PC-3 (cell line): ENCODE results near the gene FUT8. TPM values are rescaled to one million over a fixed set of nuclear protein-coding genes. Genes with fewer than 3 reads are reported as not detected.

Source experiments
- ATAC-seq: fragments of 200-7000 bp; cut with Tn5 transposase; 2 replicates; pipeline ENCODE4 v1.9.1; 2020; ENCODE audit warnings: mild to moderate bottlenecking, moderate library complexity
- BruUV-seq: library from RNA; stranded (reverse); fragments of 400-500 nt; replicated peaks from 2 replicates; lab custom pipeline; 2021; lab: Mats Ljungman, UMichigan
- CTCF ChIA-PET: fragments of 300-600 bp; sonication (Branson Sonifier 250); formaldehyde crosslinking; loops from one replicate; lab custom pipeline; 2022; ENCODE audit warnings: antibody characterized with exemption; lab: Charles Lee
- POLR2A ChIA-PET: fragments of 300-600 bp; sonication (Branson Sonifier 250); formaldehyde crosslinking; loops from one replicate; lab custom pipeline; 2022; ENCODE audit warnings: antibody characterized with exemption; ENCODE audit not compliant: unreplicated experiment; lab: Charles Lee
- DNase-seq: peaks from one replicate; pipeline ENCODE4 v3.0.0-alpha.2; 2015
- H2AFZ ChIP-seq: fragments of 300-600 bp; sonication (generic); 2 replicates; pipeline ENCODE4 v1.6.0; 2016; ENCODE audit warnings: antibody characterized with exemption, low read length
- H3F3A ChIP-seq: fragments of 300-600 bp; sonication (generic); one replicate; pipeline ENCODE4 v1.6.0; 2017; ENCODE audit warnings: antibody characterized with exemption, low read length, control low read depth, mild to moderate bottlenecking; ENCODE audit not compliant: unreplicated experiment
- H3K27ac ChIP-seq: fragments of 300-600 bp; sonication (generic); 2 replicates; pipeline ENCODE4 v1.5.1; 2016; ENCODE audit warnings: mild to moderate bottlenecking, low read length
- H3K27me3 ChIP-seq: fragments of 300-600 bp; sonication (generic); 2 replicates; pipeline ENCODE4 v1.6.1; 2016; ENCODE audit warnings: low read length, mixed read lengths
- H3K36me3 ChIP-seq: fragments of 300-600 bp; sonication (generic); 2 replicates; pipeline ENCODE4 v1.6.1; 2016; ENCODE audit warnings: low read depth, mixed run types, low read length, mixed read lengths
- H3K4me1 ChIP-seq: fragments of 300-600 bp; sonication (generic); 2 replicates; pipeline ENCODE4 v1.5.1; 2016; ENCODE audit warnings: low read length; ENCODE audit not compliant: insufficient read depth
- H3K4me2 ChIP-seq: fragments of 300-600 bp; sonication (generic); 2 replicates; pipeline ENCODE4 v1.6.0; 2016; ENCODE audit warnings: low read length
- H3K4me3 ChIP-seq: fragments of 300-600 bp; sonication (generic); 2 replicates; pipeline ENCODE4 v1.5.1; 2016; ENCODE audit warnings: mild to moderate bottlenecking, low read length, mixed read lengths
- H3K79me2 ChIP-seq: fragments of 300-600 bp; sonication (generic); 2 replicates; pipeline ENCODE4 v1.6.1; 2017; ENCODE audit warnings: low read length, mixed read lengths
- H3K9ac ChIP-seq: fragments of 300-600 bp; sonication (generic); 2 replicates; pipeline ENCODE4 v1.6.0; 2016; ENCODE audit warnings: mild to moderate bottlenecking, low read length
- H3K9me2 ChIP-seq: fragments of 300-600 bp; sonication (generic); replicated peaks from 2 replicates; pipeline ENCODE4 v1.6.1; 2016; ENCODE audit warnings: mixed run types, low read length, mixed read lengths
- H3K9me3 ChIP-seq: fragments of 300-600 bp; sonication (generic); 2 replicates; pipeline ENCODE4 v1.6.1; 2016; ENCODE audit warnings: low read length, mixed read lengths
- H4K20me1 ChIP-seq: fragments of 300-600 bp; sonication (generic); 2 replicates; pipeline ENCODE4 v1.6.1; 2016; ENCODE audit warnings: low read length, mixed read lengths
- EZH2 ChIP-seq: fragments of 300-600 bp; sonication (generic); IDR thresholded peaks from one replicate; pipeline ENCODE4 v1.6.1; 2017; ENCODE audit warnings: antibody characterized with exemption, mild to moderate bottlenecking, low read length; ENCODE audit not compliant: unreplicated experiment
- EZH2phosphoT487 ChIP-seq: fragments of 300-600 bp; sonication (generic); IDR thresholded peaks from 2 replicates; pipeline ENCODE4 v1.6.1; 2018; ENCODE audit warnings: mild to moderate bottlenecking, antibody characterized with exemption, low read length, borderline replicate concordance
- intact Hi-C: fragments of 100-400 bp; cut with micrococcal nuclease; formaldehyde crosslinking; loops from 2 replicates; pipeline ENCODE4 v1.9.0; 2023
- total RNA-seq: library from RNA; depleted of rRNA; stranded (reverse); fragments of >200 nt; gene quantifications from 2 replicates; pipeline ENCODE4 v1.2.3, GENCODE V29; 2014
- TF ChIP-seq, protein P1 (sequence below): fragments of 300-600 bp; sonication (generic); conservative IDR thresholded peaks from 2 replicates; pipeline ENCODE4 v1.5.1; 2017; ENCODE audit warnings: antibody characterized with exemption, low read depth, mild to moderate bottlenecking, low read length

FUT8 gene
- total RNA-seq, 1 experiment from 2014 or later: 132 TPM

DNA sequence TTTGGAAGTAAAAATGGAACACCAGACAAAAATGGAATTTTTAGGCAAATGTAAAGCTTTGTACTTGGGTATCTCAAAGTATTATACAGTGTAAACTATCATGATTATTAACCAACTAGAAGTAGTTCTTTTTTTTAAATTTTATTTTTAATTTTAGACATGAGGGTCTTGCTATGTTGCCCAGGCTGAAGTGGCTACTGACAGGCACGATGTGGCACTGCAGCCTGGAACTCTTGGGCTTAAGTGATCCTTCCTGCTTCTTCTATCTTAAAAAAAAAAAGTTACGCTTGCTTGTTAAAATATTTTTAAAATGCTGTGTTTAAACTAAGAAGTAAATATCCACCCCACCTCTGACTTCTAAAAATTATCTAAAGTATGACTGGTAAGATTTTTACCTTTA is 1.9 kb upstream of the FUT8 start:
- Histone ChIP-seq H4K20me1 (peaks cover 1% of the 10 kb centered on the region; the same call in 1 of the 2 replicates), H3K4me2 (peak overlapping the region; percentile 97), H3K4me3 (peak overlapping the region; percentile 86), H3K9me2 (no peaks in the 10 kb centered on the region), H2AFZ (no peak overlapping the region), H3K9me3 (no peaks in the 10 kb centered on the region), H3K27ac (no peak overlapping the region), H3K27me3 (no peaks in the 10 kb centered on the region), H3F3A (no peaks in the 10 kb centered on the region), H3K4me1 (peaks cover 14% of the 10 kb centered on the region), H3K9ac (peak overlapping the region; percentile 95; the same call in 1 of the 2 replicates), H3K36me3 (no peaks in the 10 kb centered on the region), H3K79me2 (peaks cover 49% of the 10 kb centered on the region)
- CTCF ChIA-PET: interaction anchor here (1.4 to 3.2 kb wide), 4 partner anchors 107 to 427 kb away, joined by 6 to 11 read pairs (median 8); no protein-coding TSS in a partner anchor
- ATAC-seq: no peak
- DNase-seq: no peak
- POLR2A ChIA-PET: interaction anchor here (0.7 to 1.1 kb wide), 3 partner anchors 28 to 278 kb away, joined by 3 to 5 read pairs (median 5); no protein-coding TSS in a partner anchor
- intact Hi-C loops: loop anchor here (1.0 to 10.0 kb wide), 4 partner anchors 54 to 324 kb away; no protein-coding TSS in a partner anchor
- no TSS peak for BruUV-seq
- TF ChIP-seq EZH2: no peak

DNA sequence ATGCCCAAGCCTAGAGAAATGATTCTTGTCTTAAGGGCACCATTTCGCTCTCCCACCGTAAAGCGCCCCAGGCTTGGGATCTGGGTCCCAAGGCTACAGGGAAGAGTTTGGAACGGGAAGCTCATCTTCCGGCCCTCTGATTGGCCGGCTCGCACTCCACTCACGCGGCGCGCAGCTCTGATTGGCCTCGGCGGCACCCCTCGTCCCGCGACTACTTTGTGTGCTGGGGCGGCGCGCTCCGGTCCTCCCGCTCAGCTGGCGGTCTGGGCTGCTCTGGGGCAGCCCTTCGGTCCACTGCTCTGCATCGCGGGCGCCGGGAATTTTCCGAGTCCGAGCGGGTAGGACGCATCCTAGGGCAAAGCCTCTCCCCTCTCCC is 886 bp upstream of the FUT8 start:
- peak overlapping the region; percentile 86 for H3K27ac ChIP-seq
- no peaks in the 10 kb centered on the region for H3K9me3 ChIP-seq
- H3K9me2 ChIP-seq: no peaks in the 10 kb centered on the region
- H2AFZ ChIP-seq: peak overlapping the region; percentile 93
- TF ChIP-seq EZH2 (no peak), EZH2phosphoT487 (no peak)
- TF ChIP-seq, protein P1, sequence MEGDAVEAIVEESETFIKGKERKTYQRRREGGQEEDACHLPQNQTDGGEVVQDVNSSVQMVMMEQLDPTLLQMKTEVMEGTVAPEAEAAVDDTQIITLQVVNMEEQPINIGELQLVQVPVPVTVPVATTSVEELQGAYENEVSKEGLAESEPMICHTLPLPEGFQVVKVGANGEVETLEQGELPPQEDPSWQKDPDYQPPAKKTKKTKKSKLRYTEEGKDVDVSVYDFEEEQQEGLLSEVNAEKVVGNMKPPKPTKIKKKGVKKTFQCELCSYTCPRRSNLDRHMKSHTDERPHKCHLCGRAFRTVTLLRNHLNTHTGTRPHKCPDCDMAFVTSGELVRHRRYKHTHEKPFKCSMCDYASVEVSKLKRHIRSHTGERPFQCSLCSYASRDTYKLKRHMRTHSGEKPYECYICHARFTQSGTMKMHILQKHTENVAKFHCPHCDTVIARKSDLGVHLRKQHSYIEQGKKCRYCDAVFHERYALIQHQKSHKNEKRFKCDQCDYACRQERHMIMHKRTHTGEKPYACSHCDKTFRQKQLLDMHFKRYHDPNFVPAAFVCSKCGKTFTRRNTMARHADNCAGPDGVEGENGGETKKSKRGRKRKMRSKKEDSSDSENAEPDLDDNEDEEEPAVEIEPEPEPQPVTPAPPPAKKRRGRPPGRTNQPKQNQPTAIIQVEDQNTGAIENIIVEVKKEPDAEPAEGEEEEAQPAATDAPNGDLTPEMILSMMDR: no peak
- peaks cover 21% of the 10 kb centered on the region for H3K4me1 ChIP-seq
- peak overlapping the region; percentile 97 for H3K4me2 ChIP-seq
- peak overlapping the region; percentile 95 for H3K9ac ChIP-seq
- DNase-seq (peak; percentile 94), ATAC-seq (peak; percentile 67)
- BruUV-seq: no TSS peak
- H3K79me2 ChIP-seq: peaks cover 59% of the 10 kb centered on the region
- ChIA-PET CTCF (interaction anchor here (0.6 to 3.2 kb wide), 21 partner anchors 8 to 426 kb away, joined by 3 to 11 read pairs (median 4); no protein-coding TSS in a partner anchor), POLR2A (interaction anchor here (0.5 to 1.7 kb wide), 17 partner anchors 12 to 254 kb away, joined by 3 to 15 read pairs (median 5); no protein-coding TSS in a partner anchor)
- peak overlapping the region; percentile 86 for H3K4me3 ChIP-seq
- intact Hi-C loops: loop anchor here (1.0 to 10.0 kb wide), 9 partner anchors 37 to 659 kb away; no protein-coding TSS in a partner anchor
- H3K36me3 ChIP-seq: no peaks in the 10 kb centered on the region
- peaks cover 7% of the 10 kb centered on the region; the same call in 1 of the 2 replicates for H4K20me1 ChIP-seq
- H3F3A ChIP-seq: no peaks in the 10 kb centered on the region
- H3K27me3 ChIP-seq: no peaks in the 10 kb centered on the region

DNA sequence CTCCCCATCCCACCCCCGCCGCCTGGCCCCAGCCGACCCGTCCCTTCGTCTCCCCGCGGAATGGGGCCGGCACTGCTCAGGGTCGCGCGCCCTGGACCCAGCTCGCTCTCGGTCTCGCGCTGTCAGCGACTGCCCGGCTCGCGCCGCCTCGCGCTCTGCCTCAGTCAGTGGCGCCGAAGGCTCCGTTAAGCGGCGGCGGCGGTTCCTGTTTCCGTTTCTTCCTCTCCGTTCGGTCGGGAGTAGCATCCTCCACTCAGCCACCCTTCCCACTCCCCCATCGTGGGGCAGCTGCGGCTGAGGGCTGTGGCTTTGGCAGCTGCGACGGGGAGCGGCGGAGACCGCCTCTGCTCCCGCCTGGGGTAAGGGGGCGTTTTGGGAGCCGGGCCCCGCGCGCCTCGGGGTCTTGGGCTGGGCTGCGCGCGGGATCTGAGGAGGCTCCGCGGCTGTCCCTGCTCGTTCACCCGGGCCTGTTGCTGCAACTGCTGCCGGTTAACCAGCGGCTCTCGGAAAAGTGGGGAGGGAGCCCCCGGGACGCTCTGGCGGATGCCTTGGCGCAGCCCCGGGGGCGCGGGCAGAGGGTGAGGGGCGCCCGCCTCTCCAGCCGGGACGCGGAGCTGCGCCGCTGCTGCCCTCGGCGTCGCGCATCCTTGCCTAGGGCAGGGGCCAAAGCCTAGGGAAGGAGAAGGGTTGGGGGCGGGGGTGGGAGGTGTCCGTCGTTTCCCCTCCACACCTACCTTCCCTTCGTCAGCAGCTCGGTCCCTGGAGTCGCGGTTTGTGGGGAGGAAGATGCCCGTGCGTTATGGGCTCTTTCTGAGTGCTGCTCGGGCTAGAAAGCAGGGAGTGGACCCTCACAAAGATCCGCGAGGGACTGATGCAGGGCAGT is 567 bp downstream of the FUT8 start:
- H3K79me2 ChIP-seq: peaks cover 73% of the 10 kb centered on the region
- POLR2A ChIA-PET: interaction anchor here (0.7 to 1.7 kb wide), 2 partner anchors 75 to 91 kb away, joined by 3 to 11 read pairs; no protein-coding TSS in a partner anchor
- H3K4me2 ChIP-seq: peak overlapping the region; percentile 84
- H3F3A ChIP-seq: peaks cover 7% of the 10 kb centered on the region
- no TSS peak for BruUV-seq
- TF ChIP-seq EZH2 (no peak), EZH2phosphoT487 (no peak)
- TF ChIP-seq, protein P1: no peak
- H3K9me3 ChIP-seq: no peaks in the 10 kb centered on the region
- peaks cover 11% of the 10 kb centered on the region for H4K20me1 ChIP-seq
- peak overlapping the region; percentile 56 for H3K27ac ChIP-seq
- no peaks in the 10 kb centered on the region for H3K36me3 ChIP-seq
- H3K4me3 ChIP-seq: peak overlapping the region; percentile 86
- H3K27me3 ChIP-seq: no peaks in the 10 kb centered on the region
- peak overlapping the region; percentile 80 for H3K9ac ChIP-seq
- DNase-seq (peak; percentile 48), ATAC-seq (peak; percentile 41)
- H3K9me2 ChIP-seq: no peaks in the 10 kb centered on the region
- peaks cover 33% of the 10 kb centered on the region for H3K4me1 ChIP-seq
- H2AFZ ChIP-seq: peak overlapping the region; percentile 59
- intact Hi-C loops: loop anchor here (1.0 to 10.0 kb wide), 6 partner anchors 38 to 658 kb away; no protein-coding TSS in a partner anchor
- CTCF ChIA-PET: interaction anchor here (0.6 to 4.3 kb wide), 7 partner anchors 10 to 411 kb away, joined by 3 to 87 read pairs (median 6); no protein-coding TSS in a partner anchor
